ENCODE measurements around the gene SET.

DNA sequence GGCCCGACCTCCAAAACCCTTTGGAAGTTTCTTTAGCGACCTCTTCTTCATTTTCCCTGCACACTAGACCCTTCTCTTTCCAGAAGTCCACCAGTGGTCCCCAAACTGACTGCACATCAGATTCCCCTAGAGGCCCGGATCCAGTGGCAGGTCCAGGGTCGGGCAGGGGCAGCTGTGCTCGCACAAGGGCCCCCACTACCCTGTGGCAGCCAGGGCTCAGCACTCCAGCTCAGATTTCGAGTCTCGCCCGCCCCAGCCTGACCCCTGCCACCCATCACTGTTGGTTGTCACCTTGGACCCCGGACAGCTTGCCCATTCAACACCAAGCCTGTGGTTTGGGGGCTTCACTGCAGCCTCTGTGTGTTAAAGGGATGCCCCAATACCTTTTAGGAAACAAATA lies 42.7 kb downstream of the SET start:
- TF ChIP-seq, protein P1, sequence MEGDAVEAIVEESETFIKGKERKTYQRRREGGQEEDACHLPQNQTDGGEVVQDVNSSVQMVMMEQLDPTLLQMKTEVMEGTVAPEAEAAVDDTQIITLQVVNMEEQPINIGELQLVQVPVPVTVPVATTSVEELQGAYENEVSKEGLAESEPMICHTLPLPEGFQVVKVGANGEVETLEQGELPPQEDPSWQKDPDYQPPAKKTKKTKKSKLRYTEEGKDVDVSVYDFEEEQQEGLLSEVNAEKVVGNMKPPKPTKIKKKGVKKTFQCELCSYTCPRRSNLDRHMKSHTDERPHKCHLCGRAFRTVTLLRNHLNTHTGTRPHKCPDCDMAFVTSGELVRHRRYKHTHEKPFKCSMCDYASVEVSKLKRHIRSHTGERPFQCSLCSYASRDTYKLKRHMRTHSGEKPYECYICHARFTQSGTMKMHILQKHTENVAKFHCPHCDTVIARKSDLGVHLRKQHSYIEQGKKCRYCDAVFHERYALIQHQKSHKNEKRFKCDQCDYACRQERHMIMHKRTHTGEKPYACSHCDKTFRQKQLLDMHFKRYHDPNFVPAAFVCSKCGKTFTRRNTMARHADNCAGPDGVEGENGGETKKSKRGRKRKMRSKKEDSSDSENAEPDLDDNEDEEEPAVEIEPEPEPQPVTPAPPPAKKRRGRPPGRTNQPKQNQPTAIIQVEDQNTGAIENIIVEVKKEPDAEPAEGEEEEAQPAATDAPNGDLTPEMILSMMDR (IDR thresholded peaks at IDR 0.05), result no peak
- TF ChIP-seq POLR2A (IDR thresholded peaks at IDR 0.05), result no peak
